GM20431 (cell line): ENCODE measurements around the gene GRAMD1C.
"Not testable (repeated sequence)": the region's sequence is repeated elsewhere in the genome, so short reads cannot be mapped to it uniquely, and the experiment has no call there.

Experiments used
- in situ Hi-C: fragments of 300-500 bp; cut with MseI, MboI; formaldehyde crosslinking; loops from one replicate; pipeline ENCODE4 v1.15.0; 2020; ENCODE audit warnings: low sequenced_read_pairs; ENCODE audit not compliant: unreplicated experiment

GRAMD1C gene

GRCh38 chr3:113849841-113850240, 11.3 kb downstream of the GRAMD1C start:
- in situ Hi-C loops: not testable (repeated sequence)

- in situ Hi-C loops: not testable (repeated sequence)
Observed at GRCh38 chr3:113850391-113850790, 11.8 kb downstream of the GRAMD1C start.

GRCh38 chr3:113852506-113852905, 13.9 kb downstream of the GRAMD1C start:
- in situ Hi-C loops: no loop called here

GRCh38 chr3:113867506-113867905, 28.9 kb downstream of the GRAMD1C start:
- in situ Hi-C loops: no loop called here

GRCh38 chr3:113873293-113873692, 34.7 kb downstream of the GRAMD1C start:
- in situ Hi-C loops: no loop called here

GRCh38 chr3:113873814-113874526, 35.4 kb downstream of the GRAMD1C start:
- in situ Hi-C loops: no loop called here

- in situ Hi-C loops: no loop called here
Observed at GRCh38 chr3:113878403-113878802, 39.8 kb downstream of the GRAMD1C start.

- in situ Hi-C loops: no loop called here
Observed at GRCh38 chr3:113885050-113885449, 46.5 kb downstream of the GRAMD1C start.

- in situ Hi-C loops: no loop called here
Observed at GRCh38 chr3:113890256-113890900, 51.8 kb downstream of the GRAMD1C start.

- in situ Hi-C loops: no loop called here
Observed at GRCh38 chr3:113894927-113895326, 56.3 kb downstream of the GRAMD1C start.

- in situ Hi-C loops: no loop called here
Observed at GRCh38 chr3:113895964-113896363, 57.4 kb downstream of the GRAMD1C start.

GRCh38 chr3:113896930-113897329, 58.3 kb downstream of the GRAMD1C start:
- in situ Hi-C loops: no loop called here

GRCh38 chr3:113897373-113897777, 58.8 kb downstream of the GRAMD1C start:
- in situ Hi-C loops: no loop called here

GRCh38 chr3:113898892-113899291, 60.3 kb downstream of the GRAMD1C start:
- in situ Hi-C loops: no loop called here

- in situ Hi-C loops: loop anchor here (25.0 kb wide), 1 partner anchor 169 kb away; the partner anchor contains the start of genes ATP6V1A and NAA50
Observed at GRCh38 chr3:113906568-113907140, 68.1 kb downstream of the GRAMD1C start.

GRCh38 chr3:113908133-113908532, 69.5 kb downstream of the GRAMD1C start:
- in situ Hi-C loops: loop anchor here (25.0 kb wide), 1 partner anchor 171 kb away; the partner anchor contains the start of genes ATP6V1A and NAA50

- in situ Hi-C loops: loop anchor here (25.0 kb wide), 1 partner anchor 174 kb away; the partner anchor contains the start of genes ATP6V1A and NAA50
Observed at GRCh38 chr3:113910966-113911365, 72.4 kb downstream of the GRAMD1C start.

- in situ Hi-C loops: loop anchor here (25.0 kb wide), 1 partner anchor 175 kb away; the partner anchor contains the start of genes ATP6V1A and NAA50
Observed at GRCh38 chr3:113912552-113913236, 74.1 kb downstream of the GRAMD1C start.

- in situ Hi-C loops: loop anchor here (25.0 kb wide), 1 partner anchor 177 kb away; the partner anchor contains the start of genes ATP6V1A and NAA50
Observed at GRCh38 chr3:113914646-113915045, 76.1 kb downstream of the GRAMD1C start.

GRCh38 chr3:113927556-113927955, 89.0 kb downstream of the GRAMD1C start:
- in situ Hi-C loops: no loop called here
